ENCODE data around the gene IL1RAPL2.
"Not testable (repeated sequence)": the region's sequence is repeated elsewhere in the genome, so short reads cannot be mapped to it uniquely, and the experiment has no call there.

The IL1RAPL2 gene

DNA sequence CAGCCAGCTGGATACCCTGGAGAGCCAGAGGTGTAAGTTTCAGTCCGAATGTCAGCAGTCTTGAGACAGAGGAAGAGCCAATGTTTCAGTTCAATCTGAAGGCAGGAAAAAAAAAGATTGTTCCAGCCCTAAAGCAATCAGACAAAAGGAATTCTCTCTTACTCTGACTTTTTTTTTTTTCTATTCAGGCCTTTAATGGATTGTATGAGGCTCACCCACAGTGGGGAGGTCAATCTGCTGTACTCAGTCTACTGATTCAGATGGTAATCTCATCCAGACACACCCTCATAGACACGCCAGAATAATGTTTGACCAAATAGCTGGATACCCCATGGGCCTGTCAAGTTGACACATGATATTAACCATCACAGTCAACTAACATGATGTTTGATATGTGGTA, 602.6 kb downstream of the IL1RAPL2 start:
- no peak for DNase-seq (ENCODE audit: low read depth)

DNA sequence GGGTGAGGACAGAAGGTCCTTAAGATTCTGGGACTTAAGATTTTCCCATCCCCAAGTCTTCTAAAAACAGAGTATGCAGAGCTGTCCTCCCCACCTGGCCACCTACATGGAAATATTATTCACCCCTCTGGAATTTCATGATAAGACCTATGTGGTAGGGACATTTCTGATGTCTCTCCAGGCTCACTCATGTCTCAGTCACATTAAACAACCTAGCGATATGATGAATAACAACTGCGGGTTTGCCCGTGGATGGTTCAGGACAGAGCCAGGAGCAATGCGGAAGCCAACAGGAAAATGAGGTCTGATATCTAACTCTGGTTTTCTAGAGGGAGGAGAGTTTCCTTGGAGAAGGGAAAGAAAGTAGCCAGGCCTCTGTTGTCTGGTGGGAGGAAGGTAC, 607.1 kb downstream of the IL1RAPL2 start:
- DNase-seq (ENCODE audit: low read depth) = no peak

DNA sequence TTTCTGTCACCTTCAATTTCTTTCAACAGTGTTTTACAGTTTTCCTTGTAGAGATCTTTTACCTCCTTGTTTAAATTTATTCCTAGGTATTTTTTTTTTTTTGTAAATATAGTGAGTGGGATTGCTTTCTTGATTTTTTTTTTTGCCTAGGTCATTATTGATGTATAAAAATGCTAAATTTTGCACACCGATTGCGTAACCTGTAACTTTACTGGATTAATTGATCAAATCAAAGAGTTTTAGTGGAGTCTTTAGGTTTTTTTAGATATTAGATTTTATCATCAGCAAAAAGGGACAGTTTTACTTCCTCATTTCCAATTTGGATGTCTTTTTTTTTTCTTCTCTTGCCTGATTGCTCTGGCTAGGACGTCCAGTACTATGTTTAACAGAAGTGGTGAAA, 613.6 kb downstream of the IL1RAPL2 start:
- DNase-seq (ENCODE audit: low read depth) = no peak

DNA sequence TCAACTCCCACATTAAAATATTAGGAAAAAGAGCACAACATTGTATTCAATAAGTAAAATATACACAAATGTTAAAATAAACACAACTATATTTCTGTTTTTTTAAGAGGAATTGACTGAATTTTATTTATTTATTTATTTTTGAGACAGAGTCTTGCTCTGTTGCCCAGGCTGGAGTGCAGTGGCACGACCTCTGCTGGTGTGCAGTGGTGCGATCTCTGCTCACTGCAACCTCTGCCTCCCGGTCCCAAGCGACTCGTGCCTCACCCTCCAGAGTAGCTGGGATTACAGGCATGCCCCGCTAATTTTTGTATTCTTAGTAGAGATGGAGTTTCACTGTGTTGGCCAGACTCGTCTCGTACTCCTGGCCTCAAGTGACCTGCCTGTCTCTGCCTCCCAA, 623.1 kb downstream of the IL1RAPL2 start:
- no peak for DNase-seq (ENCODE audit: low read depth)

DNA sequence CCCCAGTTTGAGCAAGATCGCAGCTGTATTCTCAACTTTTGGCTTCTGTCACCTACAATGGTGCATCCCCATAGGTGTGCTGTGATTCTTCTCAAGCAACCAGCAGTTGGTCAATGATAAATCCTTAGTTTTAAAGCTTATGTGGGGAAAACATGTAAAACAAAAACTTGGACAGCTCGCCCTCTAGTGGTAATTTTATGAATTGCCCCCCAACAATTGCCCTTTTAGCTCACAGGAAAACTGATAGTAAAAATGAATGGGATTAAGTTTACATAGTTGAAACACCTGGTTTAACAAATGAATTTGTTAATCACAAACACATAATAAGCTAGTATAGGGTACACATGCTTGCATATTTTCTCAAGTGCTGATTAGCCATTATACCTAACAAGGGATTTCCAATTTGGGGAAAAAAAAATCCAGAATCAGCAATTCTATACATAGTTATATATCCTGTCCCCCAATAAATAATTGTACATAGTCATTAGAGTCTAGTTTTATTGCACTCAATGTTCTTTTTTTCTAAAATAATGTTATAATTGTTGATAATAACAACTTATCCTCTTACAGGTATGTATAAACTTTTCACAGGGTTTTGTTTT, 624.4 kb downstream of the IL1RAPL2 start:
- peak; percentile 17 for DNase-seq (ENCODE audit: low read depth)

DNA sequence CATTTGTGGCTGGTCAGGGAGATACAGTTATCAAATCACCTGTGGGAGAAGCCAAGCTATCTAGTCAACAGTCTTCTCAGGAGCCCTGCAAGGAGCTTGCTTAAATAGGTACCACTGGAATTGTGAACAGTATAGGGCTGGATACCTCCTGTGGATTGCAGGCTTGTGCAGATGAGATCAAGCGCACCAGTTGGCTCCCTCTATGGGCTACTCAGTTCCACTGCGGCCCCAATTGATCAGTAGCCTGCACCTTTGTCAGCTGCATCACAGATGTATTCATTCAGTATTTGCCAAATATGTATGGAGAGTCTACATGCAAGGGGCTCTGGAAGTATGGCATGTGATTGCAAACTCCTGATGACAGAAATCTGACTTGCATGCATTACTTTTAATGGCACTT, 625.9 kb downstream of the IL1RAPL2 start:
- no peak for DNase-seq (ENCODE audit: low read depth)

DNA sequence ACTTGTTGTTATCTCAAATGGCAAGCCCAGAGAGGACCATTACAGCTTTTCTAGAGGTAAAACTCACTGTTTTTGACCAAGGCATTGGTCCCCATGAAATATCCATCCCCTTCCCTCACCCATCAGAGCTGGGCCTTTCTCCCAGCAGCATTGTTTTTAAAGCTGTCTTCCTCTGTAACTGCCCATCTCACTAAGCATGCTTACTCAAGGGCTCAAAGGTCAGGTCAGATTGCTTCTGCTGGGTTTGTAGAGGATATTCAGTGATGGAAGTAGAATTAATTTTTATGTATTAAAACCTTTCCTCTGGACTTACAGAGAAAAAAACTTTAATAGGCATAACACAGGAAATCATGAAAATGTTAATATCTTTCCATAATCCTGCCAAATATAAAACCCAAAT, 643.4 kb downstream of the IL1RAPL2 start:
- DNase-seq (ENCODE audit: low read depth) = no peak

DNA sequence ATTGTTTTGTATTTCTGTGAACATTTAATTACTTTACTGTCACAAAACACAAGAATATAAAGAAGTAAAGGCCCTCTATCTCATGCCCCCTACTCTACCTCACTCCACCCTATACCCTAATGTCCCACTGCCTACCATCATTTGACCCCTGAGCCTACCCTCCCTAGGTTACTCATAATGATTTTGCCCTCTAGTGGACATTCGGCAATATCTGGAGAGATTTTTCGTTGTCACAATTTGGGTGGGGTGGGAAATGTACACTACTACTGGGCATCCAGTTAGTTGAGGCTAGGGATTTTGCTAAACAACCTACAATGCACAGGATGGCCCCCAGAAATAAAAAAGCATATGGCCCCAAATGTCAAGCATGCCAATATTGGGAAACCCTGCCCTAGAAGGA, 644.3 kb downstream of the IL1RAPL2 start:
- DNase-seq (ENCODE audit: low read depth) = no peak

DNA sequence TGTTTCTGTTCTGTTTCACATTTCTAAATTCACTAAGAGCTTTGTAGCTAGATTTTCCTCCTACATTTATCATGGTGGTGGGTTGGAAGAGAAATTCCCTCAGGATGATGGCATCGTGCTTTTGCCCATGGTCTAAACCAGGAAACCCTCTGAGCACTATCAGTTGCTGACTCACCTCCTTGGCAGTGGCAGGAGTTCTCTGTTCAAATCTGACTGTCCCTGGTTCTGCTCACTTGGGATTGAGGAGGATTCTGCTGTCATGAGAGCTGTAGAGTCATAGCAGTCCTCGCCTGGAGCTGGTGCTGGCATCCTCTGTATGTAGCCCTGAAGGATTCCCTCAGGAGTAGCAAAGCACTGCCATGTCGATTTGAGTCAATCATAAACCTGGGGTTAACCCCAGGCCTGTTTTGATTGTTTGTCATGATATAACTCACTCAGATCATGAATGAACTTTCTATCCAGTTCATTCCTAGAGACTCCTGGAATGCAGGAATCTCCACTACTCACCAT, 645.1 kb downstream of the IL1RAPL2 start:
- DNase-seq (ENCODE audit: low read depth) = no peak

DNA sequence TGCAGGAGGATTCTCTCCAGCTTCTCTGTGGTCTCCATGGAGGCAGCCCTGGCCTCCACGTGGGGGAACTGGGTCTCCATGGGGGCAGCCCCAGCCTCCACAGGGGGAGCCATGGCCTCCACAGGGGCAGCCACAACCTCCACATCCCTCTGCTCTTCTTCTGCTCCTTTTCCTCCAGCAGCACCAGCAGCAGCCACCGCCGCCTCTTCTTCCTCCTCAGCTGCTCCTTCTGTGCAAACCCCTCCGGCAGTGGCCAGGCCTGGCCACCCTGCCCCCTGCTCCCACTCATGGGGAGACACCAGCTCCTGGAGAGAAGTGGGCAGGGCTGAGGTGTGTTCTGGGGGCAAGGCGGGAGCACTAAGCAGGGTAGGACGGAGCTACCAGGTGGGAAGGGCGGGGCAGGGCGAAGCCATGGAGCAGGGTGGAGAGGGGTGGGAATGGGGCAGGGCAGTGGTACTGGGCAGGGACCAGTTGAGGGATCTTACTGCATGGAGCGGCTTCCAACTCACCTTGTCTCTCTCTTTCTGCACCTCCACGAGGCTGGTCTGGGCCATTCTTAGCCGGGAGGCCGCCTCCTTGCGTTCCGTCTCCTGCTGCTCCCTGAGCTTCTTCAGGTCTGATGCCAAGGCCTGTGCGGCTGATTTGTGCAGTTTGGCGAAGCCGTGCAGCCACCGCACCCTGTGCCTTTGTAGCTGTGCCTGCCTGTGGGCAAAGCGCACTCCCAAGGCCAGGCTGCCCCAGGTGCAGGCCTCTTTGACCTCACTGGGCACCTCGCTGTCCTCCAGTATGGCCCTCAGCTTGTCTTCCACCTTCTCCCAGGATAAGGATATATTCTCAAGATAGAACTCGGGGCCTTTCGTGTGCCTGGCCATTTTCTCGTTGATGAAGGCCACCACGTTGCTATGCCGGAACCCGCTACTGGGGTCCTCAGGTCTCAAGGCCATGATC, 653.7 kb downstream of the IL1RAPL2 start:
- DNase-seq (ENCODE audit: low read depth) = no peak

DNA sequence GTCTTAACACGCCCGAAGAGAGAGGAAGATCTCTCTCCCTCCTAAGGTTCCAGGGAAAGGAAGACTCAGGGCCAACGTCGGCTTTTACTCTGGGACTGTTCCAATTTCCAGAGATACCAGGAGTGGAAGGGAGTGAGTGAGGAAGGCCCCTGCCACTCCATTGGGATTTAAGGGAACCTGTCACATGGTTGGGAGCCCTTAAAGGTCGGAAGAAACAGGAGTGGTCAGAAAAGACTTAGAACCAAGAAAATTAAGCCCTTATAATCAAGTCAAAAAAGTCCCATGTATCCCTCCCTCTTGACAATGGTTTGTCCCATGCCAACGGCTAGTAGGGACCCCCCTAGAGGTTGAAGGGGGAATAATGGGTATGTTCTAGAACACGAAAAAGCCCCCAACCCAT, 654.6 kb downstream of the IL1RAPL2 start, which contains the start of gene TEX13A:
TSS of gene TEX13A (minus strand) at position 59 of the 400 bp plus-strand sequence. CDS start 297 bp downstream, outside the sequence.
- DNase-seq (ENCODE audit: low read depth) = no peak

DNA sequence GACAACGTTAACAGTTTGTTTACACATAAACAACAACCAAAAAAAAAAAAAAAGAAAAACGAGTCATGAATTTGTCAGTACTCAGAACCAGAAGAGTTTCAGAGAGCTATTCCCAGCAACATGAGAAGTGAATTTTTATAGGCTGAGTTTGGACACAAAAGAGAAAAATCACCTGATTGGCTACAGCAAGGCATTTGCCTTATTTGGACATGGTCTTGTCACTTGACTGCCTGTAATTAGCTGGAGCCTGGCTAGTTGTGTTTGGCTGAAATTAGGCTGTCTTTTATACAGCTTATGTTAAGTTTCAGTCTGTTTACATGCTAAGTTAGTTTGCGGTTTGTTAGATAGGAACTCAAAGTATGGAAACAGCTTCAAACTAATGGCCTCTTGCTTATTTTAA, 655.4 kb downstream of the IL1RAPL2 start:
- DNase-seq (ENCODE audit: low read depth) = no peak

DNA sequence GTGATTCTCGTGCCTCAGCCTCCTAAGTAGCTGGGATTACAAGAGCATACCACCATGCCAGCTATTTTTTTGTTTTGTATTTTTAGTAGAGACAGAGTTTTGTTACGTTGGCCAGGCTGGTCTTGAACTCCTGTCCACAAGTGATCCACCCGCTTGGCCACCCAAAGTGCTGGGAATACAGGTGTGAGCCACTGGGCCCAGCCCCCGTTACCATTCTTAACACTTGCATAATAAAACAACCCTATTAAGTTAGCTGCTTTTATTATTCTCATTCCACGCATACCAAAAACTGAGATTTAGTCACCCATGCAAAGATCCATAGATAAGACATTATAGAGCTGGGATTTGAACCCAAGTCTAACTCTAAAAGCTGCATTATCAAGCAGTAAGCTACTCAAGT, 660.5 kb downstream of the IL1RAPL2 start:
- DNase-seq (ENCODE audit: low read depth) = no peak

DNA sequence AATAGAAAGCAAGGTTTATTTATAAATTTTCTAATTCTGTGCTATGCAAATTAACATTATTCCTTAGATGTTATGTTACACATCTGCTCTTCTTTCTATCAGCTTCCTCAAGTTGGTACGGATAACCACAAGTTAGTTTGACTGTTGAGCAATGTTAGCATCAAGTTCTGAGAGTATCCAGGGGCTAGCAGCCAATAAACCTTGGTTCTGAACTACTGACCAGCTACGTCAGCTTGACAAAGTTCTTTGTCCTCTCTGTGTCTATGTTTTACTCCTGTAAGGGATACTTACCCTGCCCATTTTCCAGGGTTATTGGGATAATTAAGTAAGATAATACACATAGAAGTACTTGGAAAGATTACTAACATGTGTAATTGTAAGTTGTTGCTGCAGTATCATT, 662.6 kb downstream of the IL1RAPL2 start:
- DNase-seq (ENCODE audit: low read depth) = no peak

DNA sequence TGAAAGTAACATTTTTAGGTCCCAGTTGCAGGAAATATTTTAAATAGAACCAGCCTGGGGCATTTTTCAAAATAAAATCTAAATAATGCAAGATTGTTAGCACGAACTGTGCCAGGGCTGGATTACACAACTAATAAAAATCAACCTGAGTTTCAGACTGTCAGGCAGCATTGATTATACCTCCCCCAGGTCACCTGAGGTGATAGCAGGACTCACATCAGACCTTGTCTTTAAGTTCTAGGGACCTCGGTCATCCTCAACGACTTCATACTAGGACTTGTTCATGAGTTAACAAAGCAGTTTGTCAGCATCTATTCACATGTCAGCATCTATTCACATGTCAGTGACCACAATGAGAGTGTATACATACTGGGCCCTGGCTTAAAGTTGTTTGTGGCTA, 663.1 kb downstream of the IL1RAPL2 start:
- DNase-seq (ENCODE audit: low read depth) = no peak

DNA sequence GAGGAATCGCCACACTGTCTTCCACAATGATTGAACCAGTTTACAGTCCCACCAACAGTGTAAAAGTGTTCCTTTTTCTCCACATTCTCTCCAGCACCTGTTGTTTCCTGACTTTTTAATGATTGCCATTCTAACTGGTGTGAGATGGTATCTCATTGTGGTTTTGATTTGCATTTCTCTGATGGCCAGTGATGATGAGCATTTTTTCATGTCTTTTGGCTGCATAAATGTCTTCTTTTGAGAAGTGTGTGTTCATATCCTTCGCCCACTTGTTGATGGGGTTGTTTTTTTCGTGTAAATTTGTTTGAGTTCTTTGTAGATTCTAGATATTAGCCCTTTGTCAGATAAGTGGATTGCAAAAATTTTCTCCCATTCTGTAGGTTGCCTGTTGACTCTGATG, 671.4 kb downstream of the IL1RAPL2 start:
- DNase-seq (ENCODE audit: low read depth) = not testable (repeated sequence)

DNA sequence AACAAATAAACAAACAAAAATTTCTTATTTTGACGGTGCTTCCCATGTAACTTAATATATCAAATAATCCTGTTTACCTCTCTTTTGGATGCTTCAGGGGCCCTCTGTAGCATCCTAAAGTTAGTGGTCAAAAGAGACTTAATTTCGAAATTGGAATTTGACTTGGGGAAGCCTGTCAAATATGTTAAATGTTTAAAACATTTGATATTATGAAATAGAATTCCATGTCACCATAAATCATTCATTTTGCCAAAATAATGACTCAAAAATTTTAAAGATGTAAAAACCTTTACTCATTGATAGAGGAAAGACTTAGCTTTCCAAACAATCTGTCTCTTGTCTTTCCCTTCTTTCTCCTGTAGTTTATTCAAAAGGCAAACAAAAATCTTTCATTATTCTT, 675.1 kb downstream of the IL1RAPL2 start:
- DNase-seq (ENCODE audit: low read depth) = no peak

DNA sequence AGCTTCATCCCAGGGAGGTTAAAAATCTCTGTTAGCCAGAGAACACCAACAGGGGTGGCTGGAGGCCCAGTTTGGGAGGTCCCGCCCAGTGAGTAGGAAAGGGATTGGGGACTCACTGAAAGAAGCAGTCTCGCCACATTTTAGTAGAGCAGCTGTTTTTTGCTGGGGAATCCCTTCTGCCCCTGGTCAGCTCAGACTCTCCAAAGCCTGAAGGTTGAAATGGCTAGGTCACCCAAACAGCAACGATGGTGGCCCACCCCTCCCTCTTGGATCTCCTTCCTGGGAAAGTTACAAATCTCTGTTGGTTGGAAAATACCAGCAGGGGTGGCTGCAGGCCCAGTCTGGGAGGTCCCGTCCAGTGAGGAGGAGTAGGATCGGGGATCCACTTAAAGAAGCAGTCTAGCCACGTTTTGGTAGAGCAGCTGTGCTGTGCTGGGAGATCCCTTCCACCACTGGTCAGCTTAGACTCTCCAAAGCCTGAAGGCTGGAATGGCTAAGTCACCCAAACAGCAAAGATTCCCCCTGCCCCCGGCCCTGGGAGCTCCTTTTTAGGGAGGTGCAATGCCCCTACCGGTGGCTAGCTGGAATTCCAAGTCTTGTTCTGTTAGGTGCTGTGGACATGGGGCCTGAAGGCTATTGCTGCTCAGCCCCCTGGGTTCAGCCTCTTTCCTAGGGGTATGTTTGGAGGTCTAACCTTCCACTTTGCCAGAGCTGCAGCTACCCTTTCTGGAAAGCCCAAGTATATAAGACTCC, 694.5 kb downstream of the IL1RAPL2 start:
- DNase-seq (ENCODE audit: low read depth) = no peak

DNA sequence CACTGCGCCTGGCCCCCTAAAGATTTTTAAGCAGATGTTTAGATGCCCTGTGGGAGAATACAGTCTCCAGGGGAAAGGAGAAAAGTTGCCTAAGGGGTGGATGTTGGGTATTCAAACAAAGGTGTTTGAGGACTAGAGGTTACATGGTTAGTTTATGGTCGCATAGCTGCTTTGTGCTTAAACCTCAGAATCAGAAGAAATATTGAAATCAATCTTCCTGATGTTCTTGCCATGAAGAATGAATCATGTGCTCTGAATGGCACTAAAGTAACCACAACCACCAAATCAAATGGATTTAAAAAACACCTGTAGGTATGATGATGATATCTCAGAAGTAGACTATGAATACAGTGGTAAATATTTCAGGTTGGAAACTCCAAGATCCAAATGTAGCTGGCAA, 697.2 kb downstream of the IL1RAPL2 start:
- no peak for DNase-seq (ENCODE audit: low read depth)

DNA sequence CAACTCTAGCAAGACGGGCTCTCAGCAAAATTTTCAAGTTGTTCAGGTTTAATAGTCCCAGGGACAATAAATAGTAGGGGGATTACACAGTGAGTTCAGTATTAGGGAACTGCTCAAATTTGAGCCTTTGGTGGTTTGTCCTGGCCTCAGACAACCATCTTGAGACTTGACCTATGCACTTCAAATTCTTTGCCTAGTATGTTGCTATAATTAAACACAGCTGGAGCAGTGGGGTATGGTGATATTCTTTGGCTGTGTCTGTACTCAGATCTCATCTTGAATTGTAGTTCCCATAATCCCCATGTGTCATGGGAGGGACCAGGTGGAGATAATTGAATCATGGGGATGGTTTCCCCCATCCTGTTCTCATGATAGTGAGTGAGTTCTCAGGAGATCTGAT, 697.8 kb downstream of the IL1RAPL2 start:
- no peak for DNase-seq (ENCODE audit: low read depth)

DNA sequence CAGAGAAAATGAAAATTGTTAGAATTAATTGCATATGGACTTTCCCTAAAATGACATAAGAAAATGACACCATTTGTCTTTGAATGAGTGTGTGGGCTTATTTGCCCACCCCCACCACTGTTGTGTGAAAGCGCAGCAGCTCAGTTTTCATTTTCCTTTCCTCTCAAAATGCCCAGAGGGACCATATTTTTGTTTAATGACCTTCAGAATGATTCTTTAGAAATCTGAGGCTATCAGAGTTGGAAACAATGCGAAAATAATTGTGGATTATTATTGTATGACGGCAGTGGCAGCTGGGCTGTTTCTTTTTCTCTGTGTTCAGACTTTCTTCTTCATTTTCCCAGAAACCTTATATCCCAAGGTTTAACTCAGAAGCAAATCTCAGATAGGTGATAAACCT, 699.1 kb downstream of the IL1RAPL2 start:
- no peak for DNase-seq (ENCODE audit: low read depth)

DNA sequence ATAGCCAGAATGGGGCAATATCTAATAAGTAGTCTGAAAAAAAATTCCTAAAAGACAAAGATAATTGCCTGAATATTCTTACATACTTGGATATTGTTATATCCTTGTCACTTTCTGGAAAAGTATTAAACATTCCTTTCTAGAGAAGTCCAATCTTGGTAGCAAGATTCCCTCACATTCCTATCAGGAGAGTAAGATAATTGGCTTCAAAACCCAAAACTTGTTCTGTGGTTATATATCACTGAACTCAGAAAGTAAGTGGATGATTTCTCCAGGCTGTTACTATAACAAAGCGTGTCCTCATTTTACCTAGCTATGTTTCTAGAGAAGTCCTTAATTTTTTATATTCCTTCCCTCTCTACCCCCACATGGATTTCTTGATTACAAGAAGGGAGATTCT, 700.5 kb downstream of the IL1RAPL2 start:
- no peak for DNase-seq (ENCODE audit: low read depth)

DNA sequence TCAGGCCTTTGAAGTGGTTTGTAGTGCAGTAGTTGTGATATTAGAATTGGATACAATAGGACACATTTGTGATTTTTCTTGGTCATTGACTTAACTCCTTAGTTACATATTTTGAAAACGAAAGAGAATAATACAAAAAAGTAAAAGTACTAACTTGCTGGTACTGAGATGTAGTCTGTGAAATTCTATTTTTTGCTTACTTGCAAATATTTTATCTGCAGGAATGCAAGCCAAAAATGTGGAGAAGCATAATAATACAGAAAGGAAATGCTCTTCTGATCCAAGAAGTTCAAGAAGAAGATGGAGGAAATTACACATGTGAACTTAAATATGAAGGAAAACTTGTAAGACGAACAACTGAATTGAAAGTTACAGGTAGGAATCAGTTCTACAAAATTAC, 701.2 kb downstream of the IL1RAPL2 start:
- DNase-seq (ENCODE audit: low read depth) = no peak
